Heart left ventricle (tissue), 16 donors: ENCODE results near the gene C9orf78. TPM values are rescaled to one million over a fixed set of nuclear protein-coding genes. Genes with fewer than 3 reads are reported as not detected.

ENCODE experiments used
- ATAC-seq, 4 donors: fragments of 200-7000 bp; cut with Tn5 transposase; one replicate each; pipeline ENCODE4 v1.9.1; 2020 to 2022; ENCODE audit warnings: moderate library complexity in 4 of 4, mild to moderate bottlenecking in 3 of 4, moderate number of reproducible peaks in 1 of 4
- DNase-seq, 5 donors: peaks; one replicate each; pipeline ENCODE4 v3.0.0-alpha.2; 2020
- H3K27ac ChIP-seq, 12 donors: fragments of 200-600 bp; sonication (generic) in 4 of 12; one replicate each; pipeline versions ENCODE4 v1.5.0 to v1.8.0; 2016 to 2022; ENCODE audit warnings: mild to moderate bottlenecking in 2 of 12
- H3K27me3 ChIP-seq, 9 donors: fragments of 200-600 bp; sonication (generic) in 2 of 9; one replicate each; pipeline versions ENCODE4 v1.5.1 to v1.8.0; 2016 to 2022; ENCODE audit warnings: mild to moderate bottlenecking in 3 of 9
- H3K36me3 ChIP-seq, 9 donors: fragments of 200-600 bp; sonication (generic) in 2 of 9; one replicate each; pipeline versions ENCODE4 v1.5.0 to v1.8.0; 2018 to 2022; ENCODE audit warnings: mild to moderate bottlenecking in 2 of 9
- H3K4me1 ChIP-seq, 12 donors: fragments of 200-600 bp; sonication (generic) in 4 of 12; one replicate each; pipeline versions ENCODE4 v1.5.0 to v1.8.0; 2016 to 2022; ENCODE audit warnings: mild to moderate bottlenecking in 3 of 12
- H3K4me3 ChIP-seq, 12 donors: fragments of 200-600 bp; sonication (generic) in 4 of 12; one replicate each; pipeline versions ENCODE4 v1.5.0 to v1.8.0; 2017 to 2022; ENCODE audit warnings: mild to moderate bottlenecking in 9 of 12, moderate library complexity in 4 of 12
- H3K9me3 ChIP-seq, 12 donors: fragments of 200-600 bp; sonication (generic) in 4 of 12; one replicate each; pipeline versions ENCODE4 v1.5.0 to v1.8.0; 2016 to 2022; ENCODE audit warnings: mild to moderate bottlenecking in 1 of 12
- POLR2A ChIP-seq, 2 donors: fragments of 450-650 bp; IDR thresholded peaks; one replicate each; pipeline ENCODE4 v1.6.1; 2017; ENCODE audit warnings: antibody characterized with exemption in 2 of 2, mild to moderate bottlenecking in 2 of 2, moderate library complexity in 2 of 2
- WGBS, 4 donors: extraction: QIAGEN DNeasy Blood & Tissue Kit in 2 of 4; methylation state at CpG; one replicate each; pipeline versions ENCODE4 v1.1.5 to v1.1.7; 2013 to 2018; 5-methylcytosine and 5-hydroxymethylcytosine counted together
- intact Hi-C, 10 donors: fragments of 100-400 bp; cut with DNase I; formaldehyde crosslinking; loops; one replicate each; pipeline versions ENCODE4 v1.11.1 to v1.14.2; 2022
- polyA plus RNA-seq, 2 donors: library from polyadenylated mRNA; stranded (reverse); fragments of 200-250 nt; gene quantifications; one replicate each; pipeline ENCODE4 v1.2.3, GENCODE V29; 2013
- total RNA-seq, 9 donors: library from RNA; depleted of rRNA in 2 of 9; stranded (reverse); fragments of >200 nt in 2 of 9; fragmentation: NEBNext Ultra II Directional in 3 of 9; extraction: Animal tissue kit (Norgen Biotek cat#: 25700) in 3 of 9; gene quantifications; one replicate each; pipeline versions ENCODE4 v1.1.0 to v1.2.4, GENCODE V29; 2016 to 2023
- TF ChIP-seq, protein P1 (sequence below), 12 donors: fragments of 200-600 bp; sonication (generic) in 4 of 12; IDR thresholded peaks; one replicate each; pipeline versions ENCODE4 v1.5.0 to v1.8.0; 2018 to 2022; ENCODE audit warnings: antibody characterized with exemption in 12 of 12, mild to moderate bottlenecking in 5 of 12
- donor health status: ischemic (EF 13 %, LVEDD 7.1; RV severe dilation, severe dysfunction).
- donor health status: healthy with polysubstance abuse.
- donor health status: DM: no; HTN: yes; CAD: no.
- donor health status: DM: no; HTN: no; CAD: no.
- donor health status: ischemic (EF 25% LVEDD 6.9; RV normal size, moderate dysfunction).
- donor health status: ischemic (EF 25% LVEDD 5.7; RV mildly dilated, moderate dysfunction).
- donor health status: healthy.
- donor health status: DM: yes; HTN: yes; CAD: no.
- donor health status: ischemic (EF 35%, LVEDD 5.7; RV mildly dilated, moderate dysfunction).
- donor health status: nonischemic (EF 11% LVEDD 7.7; RV severe dilation, severe dysfunction).
- donor health status: DM: yes; HTN: yes; CAD: no.
- donor health status: PGD.
- donor health status: ischemic (EF 29% LVEDD 5.4; RV normal size, mild dysfunction).
- donor health status: nonischemic (EF 23%, LVEDD 6.1; RV moderate dilation, normal function).

The C9orf78 gene
- total and polyA plus RNA-seq, 11 donors = 28.4 to 69.2 (median 33.2) TPM

- H3K9me3 ChIP-seq = no peaks in the 10 kb centered on the region
- ATAC-seq = no peak
- H3K4me1 ChIP-seq = peaks cover 0 to 11% (median 7%) of the 10 kb centered on the region in 12 donors
- intact Hi-C loops = no loop called here
- H3K4me3 ChIP-seq = no peak overlapping the region
- TF ChIP-seq POLR2A (IDR thresholded peaks at IDR 0.05) = no peak
- TF ChIP-seq, protein P1, sequence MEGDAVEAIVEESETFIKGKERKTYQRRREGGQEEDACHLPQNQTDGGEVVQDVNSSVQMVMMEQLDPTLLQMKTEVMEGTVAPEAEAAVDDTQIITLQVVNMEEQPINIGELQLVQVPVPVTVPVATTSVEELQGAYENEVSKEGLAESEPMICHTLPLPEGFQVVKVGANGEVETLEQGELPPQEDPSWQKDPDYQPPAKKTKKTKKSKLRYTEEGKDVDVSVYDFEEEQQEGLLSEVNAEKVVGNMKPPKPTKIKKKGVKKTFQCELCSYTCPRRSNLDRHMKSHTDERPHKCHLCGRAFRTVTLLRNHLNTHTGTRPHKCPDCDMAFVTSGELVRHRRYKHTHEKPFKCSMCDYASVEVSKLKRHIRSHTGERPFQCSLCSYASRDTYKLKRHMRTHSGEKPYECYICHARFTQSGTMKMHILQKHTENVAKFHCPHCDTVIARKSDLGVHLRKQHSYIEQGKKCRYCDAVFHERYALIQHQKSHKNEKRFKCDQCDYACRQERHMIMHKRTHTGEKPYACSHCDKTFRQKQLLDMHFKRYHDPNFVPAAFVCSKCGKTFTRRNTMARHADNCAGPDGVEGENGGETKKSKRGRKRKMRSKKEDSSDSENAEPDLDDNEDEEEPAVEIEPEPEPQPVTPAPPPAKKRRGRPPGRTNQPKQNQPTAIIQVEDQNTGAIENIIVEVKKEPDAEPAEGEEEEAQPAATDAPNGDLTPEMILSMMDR (IDR thresholded peaks at IDR 0.05) = no peak
- no peaks in the 10 kb centered on the region for H3K27me3 ChIP-seq
- no peak for DNase-seq
- H3K36me3 ChIP-seq = peaks cover 0 to 63% (median 59%) of the 10 kb centered on the region in 9 donors
- no peak overlapping the region for H3K27ac ChIP-seq
- 92 to 100% (median 94%) methylated on average over 1 of the region's 1 CpG for WGBS, 4 donors
These were observed 8.3 kb downstream of the C9orf78 start for GRCh38 chr9:129826759-129827158.

- TF ChIP-seq, protein P1 (IDR thresholded peaks at IDR 0.05) = no peak
- no peak for TF ChIP-seq POLR2A (IDR thresholded peaks at IDR 0.05)
- no peak for ATAC-seq
These were observed 8.7 kb downstream of the C9orf78 start for GRCh38 chr9:129826344-129826743.

GRCh38 chr9:129823935-129824601 is 11.0 kb downstream of the C9orf78 start, which contains the start of gene TOR1A:
Gene TOR1A, minus strand, starts transcription at chr9:129824136. Its CDS starts 51 bp downstream, at chr9:129824085.
- Histone ChIP-seq H3K4me1 (peaks cover 0 to 11% (median 7%) of the 10 kb centered on the region in 12 donors), H3K4me3 (peak within 1 kb of the TSS; percentile 50 to 99 (median 82)), H3K9me3 (no peaks in the 10 kb centered on the region), H3K27me3 (no peaks in the 10 kb centered on the region), H3K27ac (peak within 1 kb of the TSS in 11 of 12 donors; percentile 68 to 88 (median 76)), H3K36me3 (peaks cover 0 to 62% (median 57%) of the 10 kb centered on the region in 9 donors)
- TF ChIP-seq, protein P1 (IDR thresholded peaks at IDR 0.05) = no peak
- peak in 1 of 2 donors; percentile 57 for TF ChIP-seq POLR2A (IDR thresholded peaks at IDR 0.05)
- WGBS, 4 donors = 5 to 10% (median 5%) methylated on average over 34 to 47 of the region's 47 CpGs
- intact Hi-C loops = loop anchor here in 1 of 10 donors (2.0 kb wide), 1 partner anchor 21 kb away; the partner anchor contains the start of gene TOR1B
- peak; percentile 94 to 97 (median 96) for DNase-seq
- ATAC-seq = peak; percentile 96 to 98 (median 96)

More at GRCh38 chr9:129826344-129826743, 8.7 kb downstream of the C9orf78 start:
- Histone ChIP-seq H3K36me3 (peaks cover 0 to 63% (median 59%) of the 10 kb centered on the region in 9 donors), H3K4me3 (no peak overlapping the region), H3K9me3 (no peaks in the 10 kb centered on the region), H3K27me3 (no peaks in the 10 kb centered on the region), H3K4me1 (peaks cover 0 to 11% (median 7%) of the 10 kb centered on the region in 12 donors), H3K27ac (no peak overlapping the region)
- intact Hi-C loops = no loop called here
- DNase-seq = no peak
- 82 to 87% (median 85%) methylated on average over 6 of the region's 6 CpGs for WGBS, 4 donors

DNA sequence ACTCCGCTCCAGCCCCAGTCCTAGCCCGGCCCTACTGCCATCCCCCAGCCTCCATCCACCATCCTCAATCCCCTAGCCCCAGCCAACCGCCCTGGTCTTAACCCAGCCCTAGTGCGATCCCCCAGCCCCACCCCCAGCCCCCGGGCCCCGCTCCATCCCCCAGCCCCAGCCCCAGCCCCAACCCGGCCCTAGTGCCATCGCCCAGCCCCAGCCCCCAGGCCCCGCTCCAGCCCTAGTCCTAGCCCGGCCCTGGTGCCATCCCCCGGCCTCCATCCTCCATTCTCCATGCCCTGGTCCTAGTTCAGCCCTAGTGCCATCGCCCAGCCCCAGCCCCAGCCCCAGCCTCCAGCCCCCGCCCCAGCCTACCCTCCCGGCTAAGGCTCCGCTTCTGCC is 11.5 kb downstream of the C9orf78 start:
- intact Hi-C loops = loop anchor here in 1 of 10 donors (2.0 kb wide), 1 partner anchor 21 kb away; the partner anchor contains the start of gene TOR1B

More for the DNA sequence above, 11.5 kb downstream of the C9orf78 start:
- H3K4me3 ChIP-seq = peak overlapping the region; percentile 50 to 99 (median 82)
- H3K9me3 ChIP-seq = no peaks in the 10 kb centered on the region
- ATAC-seq (peak in 1 of 4 donors; percentile 10), DNase-seq (peak in 3 of 5 donors; percentile 22 to 34 (median 25))
- no peak for TF ChIP-seq POLR2A (IDR thresholded peaks at IDR 0.05)
- TF ChIP-seq, protein P1 (IDR thresholded peaks at IDR 0.05) = no peak
- H3K36me3 ChIP-seq = peaks cover 0 to 62% (median 56%) of the 10 kb centered on the region in 9 donors
- peaks cover 0 to 11% (median 7%) of the 10 kb centered on the region in 12 donors for H3K4me1 ChIP-seq
- H3K27me3 ChIP-seq = no peaks in the 10 kb centered on the region
- H3K27ac ChIP-seq = peak overlapping the region in 11 of 12 donors; percentile 68 to 88 (median 76)
- WGBS, 4 donors = 0 to 20% (median 2%) methylated on average over 1 to 15 of the region's 15 CpGs
